NCI-H1436 treated with DMSO at 0.1 percent for 48 hours (cell line): Measurements from ENCODE around the gene MEGF11.

Experiments used
- DNase-seq: peaks from one replicate; lab custom pipeline; 2025; lab: John Stamatoyannopoulos, UW

MEGF11 gene

DNA sequence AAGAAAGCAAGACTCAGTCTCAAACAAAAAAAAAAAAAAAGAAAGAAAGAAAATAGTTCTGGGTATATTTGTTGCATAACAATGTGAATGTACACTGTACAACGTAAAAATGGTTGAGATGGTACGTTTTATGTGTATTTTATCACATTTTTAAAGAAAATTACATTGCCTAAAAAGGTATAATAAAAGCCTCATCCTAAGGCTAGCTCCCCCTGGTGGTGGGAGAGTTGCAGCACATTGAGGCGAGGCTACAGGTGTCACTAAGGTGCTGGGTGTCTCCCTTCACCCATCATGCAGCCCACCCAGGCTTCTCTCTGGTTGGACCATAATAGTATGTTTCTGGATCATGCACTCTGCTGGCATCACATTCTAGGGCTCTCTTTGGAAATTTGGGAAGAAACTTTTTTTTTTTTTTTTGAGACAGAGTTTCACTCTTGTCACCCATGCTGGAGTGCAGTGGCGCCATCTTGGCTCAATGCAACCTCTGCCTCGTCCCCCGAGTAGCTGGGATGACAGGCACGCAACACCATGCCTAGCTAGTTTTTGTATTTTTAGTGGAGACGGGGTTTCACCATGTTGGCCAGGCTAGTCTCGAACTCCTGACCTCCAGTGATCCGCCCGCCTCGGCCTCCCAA is 396.6 kb downstream of the MEGF11 start:
- DNase-seq: no peak

- DNase-seq: no peak
These were observed 401.6 kb downstream of the MEGF11 start for GRCh38 chr15:65851981-65852380.

- no peak for DNase-seq
These were observed 405.6 kb downstream of the MEGF11 start for GRCh38 chr15:65847989-65848388.

GRCh38 chr15:65845826-65846519 is 407.6 kb downstream of the MEGF11 start:
- no peak for DNase-seq
